Adrenal gland (tissue), 5 donors: ENCODE data around the gene MINDY2.

Experiments used
- POLR2A ChIP-seq, 2 donors: fragments of 450-650 bp; IDR thresholded peaks; one replicate each; pipeline ENCODE4 v1.6.1; 2017; ENCODE audit warnings: antibody characterized with exemption in 2 of 2, mild to moderate bottlenecking in 2 of 2, moderate library complexity in 1 of 2
- TF ChIP-seq, protein P1 (sequence below), 6 experiments: fragments of 450-650 bp in 4 of 6; fragments of 200-600 bp in 2 of 6; sonication (generic) in 1 of 6; IDR thresholded peaks; 1 replicate in 5 of 6; 2 replicates in 1 of 6; pipeline versions ENCODE4 v1.5.1 to v1.8.0; 2016 to 2021; ENCODE audit warnings: antibody characterized with exemption in 6 of 6, mild to moderate bottlenecking in 2 of 6, moderate library complexity in 1 of 6
- donor health status: DM: no; HTN: no; CAD: no.

DNA sequence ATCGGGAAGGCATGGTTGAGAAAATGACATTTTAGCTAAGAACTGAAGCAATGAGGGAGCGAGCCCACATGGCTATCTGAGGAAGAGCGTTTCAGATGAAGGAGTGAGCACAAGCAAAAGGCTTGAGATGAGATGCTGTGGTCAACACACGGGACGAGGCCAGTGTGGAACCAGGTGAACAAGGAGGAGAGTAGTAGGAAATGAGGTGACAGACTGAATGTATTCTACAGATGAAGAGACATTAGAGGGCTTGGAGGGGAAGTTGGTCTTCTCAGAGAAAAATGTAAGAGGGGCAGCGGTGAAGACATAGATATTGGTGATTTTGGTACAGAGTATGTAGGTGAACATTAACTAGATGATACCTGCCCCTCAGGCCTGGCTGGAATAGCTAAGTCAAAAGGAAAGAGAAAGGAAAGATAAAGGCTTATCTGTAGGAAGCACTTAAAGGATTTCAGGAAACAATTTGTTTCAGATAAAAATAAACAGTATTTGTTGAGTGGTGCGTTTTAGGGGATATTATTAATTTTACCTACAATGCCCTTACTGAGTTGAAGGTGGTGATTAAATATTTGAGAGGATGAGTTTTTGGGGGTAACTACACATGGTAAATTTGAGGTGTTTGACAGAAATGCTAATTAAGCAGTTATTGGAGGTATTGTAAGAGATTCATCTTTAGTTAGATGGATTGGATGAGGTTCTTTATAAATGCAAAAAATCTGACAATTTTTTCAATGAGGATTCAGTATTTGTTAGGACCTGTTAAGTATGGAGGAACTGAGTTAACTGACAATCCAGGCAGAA, 105.4 kb downstream of the MINDY2 start:
- TF ChIP-seq, protein P1, sequence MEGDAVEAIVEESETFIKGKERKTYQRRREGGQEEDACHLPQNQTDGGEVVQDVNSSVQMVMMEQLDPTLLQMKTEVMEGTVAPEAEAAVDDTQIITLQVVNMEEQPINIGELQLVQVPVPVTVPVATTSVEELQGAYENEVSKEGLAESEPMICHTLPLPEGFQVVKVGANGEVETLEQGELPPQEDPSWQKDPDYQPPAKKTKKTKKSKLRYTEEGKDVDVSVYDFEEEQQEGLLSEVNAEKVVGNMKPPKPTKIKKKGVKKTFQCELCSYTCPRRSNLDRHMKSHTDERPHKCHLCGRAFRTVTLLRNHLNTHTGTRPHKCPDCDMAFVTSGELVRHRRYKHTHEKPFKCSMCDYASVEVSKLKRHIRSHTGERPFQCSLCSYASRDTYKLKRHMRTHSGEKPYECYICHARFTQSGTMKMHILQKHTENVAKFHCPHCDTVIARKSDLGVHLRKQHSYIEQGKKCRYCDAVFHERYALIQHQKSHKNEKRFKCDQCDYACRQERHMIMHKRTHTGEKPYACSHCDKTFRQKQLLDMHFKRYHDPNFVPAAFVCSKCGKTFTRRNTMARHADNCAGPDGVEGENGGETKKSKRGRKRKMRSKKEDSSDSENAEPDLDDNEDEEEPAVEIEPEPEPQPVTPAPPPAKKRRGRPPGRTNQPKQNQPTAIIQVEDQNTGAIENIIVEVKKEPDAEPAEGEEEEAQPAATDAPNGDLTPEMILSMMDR (IDR thresholded peaks at IDR 0.05): no peak
- no peak for TF ChIP-seq POLR2A (IDR thresholded peaks at IDR 0.05)
